Activated CD8-positive, alpha-beta memory T cell treated with anti-CD3 and anti-CD28 coated beads, Interleukin-2, amount 50 U/mL, for 48 hours (primary cell): ENCODE measurements around the gene OR7D2.

Experiments
- DNase-seq: peaks from one replicate; pipeline ENCODE4 v3.0.0-alpha.2; 2020

Gene OR7D2

DNA sequence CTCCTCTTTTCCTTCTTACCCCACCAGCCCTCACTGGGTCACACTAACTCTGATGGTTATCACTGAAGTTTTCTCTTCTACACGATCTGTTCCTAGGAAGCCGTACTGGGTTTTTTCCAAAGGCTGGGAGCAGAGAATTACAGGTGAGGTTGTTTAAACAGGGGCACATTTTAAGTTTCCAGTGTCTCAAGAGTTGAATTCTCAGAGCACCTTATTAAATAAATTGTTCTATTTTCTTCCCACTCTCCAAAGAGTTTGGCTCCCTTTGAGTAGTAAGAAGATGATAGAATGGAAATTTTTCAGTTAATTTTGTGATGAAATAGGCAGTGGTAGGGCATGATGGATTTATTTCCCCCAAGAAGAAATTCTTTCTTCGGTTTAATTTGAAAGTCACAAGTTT lies 40.7 kb downstream of the OR7D2 start, which contains the start of gene OR7D4:
OR7D4 (minus strand) TSS at position 101 of the 400 bp plus-strand sequence. CDS start 4,752 bp downstream, outside the sequence.
- DNase-seq, result no peak
